Liver (tissue), 9 donors: Measurements from ENCODE around the gene C1R. TPM values are rescaled to one million over a fixed set of nuclear protein-coding genes. Genes with fewer than 3 reads are reported as not detected.

Experiments
- DNase-seq: peaks from one replicate; pipeline ENCODE4 v3.0.0-alpha.2; 2017; ENCODE audit warnings: low spot score
- H3K27ac ChIP-seq, 2 donors: one replicate each; pipeline ENCODE4 v1.7.0; 2013; ENCODE audit warnings: inconsistent platforms in 2 of 2, low read length in 2 of 2, control low read depth in 1 of 2, low read depth in 1 of 2, mild to moderate bottlenecking in 1 of 2
- H3K27me3 ChIP-seq, 4 donors: one replicate each; pipeline versions ENCODE4 v1.6.1 to v1.7.0; 2013; ENCODE audit warnings: low read length in 3 of 4, inconsistent platforms in 1 of 4, mild to moderate bottlenecking in 1 of 4, moderate library complexity in 1 of 4; ENCODE audit not compliant: control insufficient read depth in 4 of 4, insufficient read depth in 4 of 4
- H3K36me3 ChIP-seq, 4 donors: one replicate each; pipeline versions ENCODE4 v1.6.1 to v1.7.0; 2013; ENCODE audit warnings: low read length in 3 of 4, mild to moderate bottlenecking in 3 of 4, low read depth in 1 of 4, moderate library complexity in 1 of 4; ENCODE audit not compliant: control insufficient read depth in 4 of 4, insufficient read depth in 3 of 4
- H3K4me1 ChIP-seq, 4 donors: one replicate each; pipeline versions ENCODE4 v1.6.1 to v1.7.0; 2013; ENCODE audit warnings: low read length in 3 of 4, mild to moderate bottlenecking in 3 of 4, moderate library complexity in 1 of 4; ENCODE audit not compliant: control insufficient read depth in 4 of 4, insufficient read depth in 4 of 4
- H3K4me3 ChIP-seq, 3 donors: one replicate each; pipeline versions ENCODE4 v1.6.1 to v1.7.0; 2013; ENCODE audit warnings: low read length in 3 of 3, control low read depth in 1 of 3, low read depth in 1 of 3, mild to moderate bottlenecking in 1 of 3
- H3K9ac ChIP-seq, 2 donors: one replicate each; pipeline ENCODE4 v1.7.0; 2013; ENCODE audit warnings: low read length in 2 of 2, mild to moderate bottlenecking in 2 of 2, moderate library complexity in 2 of 2, control low read depth in 1 of 2, low read depth in 1 of 2
- H3K9me3 ChIP-seq, 4 donors: one replicate each; pipeline versions ENCODE4 v1.6.1 to v1.7.0; 2013; ENCODE audit warnings: low read length in 3 of 4; ENCODE audit not compliant: control insufficient read depth in 4 of 4
- ATF3 ChIP-seq: IDR thresholded peaks from 2 replicates; pipeline ENCODE4 v1.6.1; 2016; ENCODE audit warnings: antibody characterized with exemption
- CTCF ChIP-seq: fragments of 150-350 bp; IDR thresholded peaks from 2 replicates; pipeline ENCODE4 v1.5.1; 2017; ENCODE audit warnings: improper control_type of control experiment, low read depth, low read length; ENCODE audit not compliant: missing input control
- EGR1 ChIP-seq, 2 donors: IDR thresholded peaks; 2 replicates each; pipeline ENCODE4 v1.6.1; 2016 to 2018; ENCODE audit warnings: antibody characterized with exemption in 2 of 2, low read depth in 2 of 2
- FOXA1 ChIP-seq: IDR thresholded peaks from 2 replicates; pipeline ENCODE4 v1.6.1; 2016; ENCODE audit warnings: antibody characterized with exemption
- FOXA2 ChIP-seq: IDR thresholded peaks from 2 replicates; pipeline ENCODE4 v1.6.1; 2016; ENCODE audit warnings: antibody characterized with exemption
- GABPA ChIP-seq, 2 donors: IDR thresholded peaks in 1 of 2; conservative IDR thresholded peaks in 1 of 2; 2 replicates each; pipeline ENCODE4 v1.6.1; 2016; ENCODE audit warnings: antibody characterized with exemption in 2 of 2, mild to moderate bottlenecking in 1 of 2, moderate library complexity in 1 of 2
- HNF4A ChIP-seq, 2 donors: conservative IDR thresholded peaks; 2 replicates each; pipeline ENCODE4 v1.6.1; 2016; ENCODE audit warnings: antibody characterized with exemption in 2 of 2, mild to moderate bottlenecking in 2 of 2
- HNF4G ChIP-seq: IDR thresholded peaks from 2 replicates; pipeline ENCODE4 v1.6.1; 2016; ENCODE audit warnings: antibody characterized with exemption
- JUND ChIP-seq, 2 donors: IDR thresholded peaks; 2 replicates each; pipeline ENCODE4 v1.6.1; 2016; ENCODE audit warnings: antibody characterized with exemption in 2 of 2
- MAX ChIP-seq: IDR thresholded peaks from 2 replicates; pipeline ENCODE4 v1.6.1; 2016; ENCODE audit warnings: antibody characterized with exemption
- NR2F2 ChIP-seq: IDR thresholded peaks from 2 replicates; pipeline ENCODE4 v1.6.1; 2016; ENCODE audit warnings: antibody characterized with exemption
- RAD21 ChIP-seq, 2 donors: IDR thresholded peaks; 2 replicates each; pipeline ENCODE4 v1.6.1; 2016; ENCODE audit warnings: antibody characterized with exemption in 2 of 2, mild to moderate bottlenecking in 2 of 2
- REST ChIP-seq: IDR thresholded peaks from 2 replicates; pipeline ENCODE4 v1.6.1; 2016; ENCODE audit warnings: antibody characterized with exemption, mild to moderate bottlenecking
- RXRA ChIP-seq, 2 donors: IDR thresholded peaks; 2 replicates each; pipeline ENCODE4 v1.6.1; 2017 to 2018; ENCODE audit warnings: antibody characterized with exemption in 2 of 2, mild to moderate bottlenecking in 1 of 2
- SP1 ChIP-seq: IDR thresholded peaks from 2 replicates; pipeline ENCODE4 v1.6.1; 2018; ENCODE audit warnings: antibody characterized with exemption, mild to moderate bottlenecking
- TAF1 ChIP-seq: conservative IDR thresholded peaks from 2 replicates; pipeline ENCODE4 v1.6.1; 2016; ENCODE audit warnings: antibody characterized with exemption, mild to moderate bottlenecking
- YY1 ChIP-seq: IDR thresholded peaks from 2 replicates; pipeline ENCODE4 v1.6.1; 2016; ENCODE audit warnings: antibody characterized with exemption, mild to moderate bottlenecking
- ZBTB33 ChIP-seq: IDR thresholded peaks from 2 replicates; pipeline ENCODE4 v1.6.1; 2016; ENCODE audit warnings: antibody characterized with exemption
- WGBS: extraction: QIAGEN DNeasy Blood & Tissue Kit; methylation state at CpG from one replicate; pipeline ENCODE4 v1.1.7; 2013; 5-methylcytosine and 5-hydroxymethylcytosine counted together
- polyA plus RNA-seq, 2 donors: library from polyadenylated mRNA; stranded (reverse) in 1 of 2; unstranded in 1 of 2; fragments of 200-250 nt in 1 of 2; fragments of >200 nt in 1 of 2; fragmentation: Nextera tagmentation in 1 of 2; extraction: Ambion mirVana in 1 of 2; gene quantifications; one replicate each; pipeline versions ENCODE4 v1.2.1 to v1.2.3, GENCODE V29; 2013 to 2015
- total RNA-seq, 2 donors: library from RNA; depleted of rRNA; stranded (reverse); fragments of >200 nt; gene quantifications; one replicate each; pipeline ENCODE4 v1.2.3, GENCODE V29; 2014
- donor health status: healthy.
- donor health status: healthy.
- donor health status: healthy.
- donor health status: healthy.
- donor health status: healthy.

Gene C1R
- total and polyA plus RNA-seq, 4 donors = 211 to 1,822 (median 1,153) TPM

- H3K4me1 ChIP-seq = peaks cover 1 to 60% (median 42%) of the 10 kb centered on the region in 4 donors
- 36% methylated on average over 17 of the region's 17 CpGs for WGBS
- peak overlapping the region; percentile 57 to 88 (median 80) for H3K4me3 ChIP-seq
- TF ChIP-seq RAD21 (IDR thresholded peaks at IDR 0.05) (no peak), HNF4G (peak; percentile 43), CTCF (no peak), TAF1 (peak; percentile 41), YY1 (peak; percentile 57), ATF3 (no peak), JUND (IDR thresholded peaks at IDR 0.05) (peak in 1 of 2 donors; percentile 26), SP1 (no peak), REST (peak; percentile 32), RXRA (IDR thresholded peaks at IDR 0.05) (peak; percentile 48 to 82), FOXA2 (no peak), FOXA1 (no peak), ZBTB33 (no peak), MAX (peak; percentile 48), GABPA (IDR thresholded peaks at IDR 0.05 in 1 of 2, conservative IDR thresholded peaks at IDR 0.05 in 1 of 2) (no peak), NR2F2 (no peak), EGR1 (IDR thresholded peaks at IDR 0.05; ENCODE audit: low read depth in 2 of 2) (peak in 1 of 2 donors; percentile 15), HNF4A (conservative IDR thresholded peaks at IDR 0.05) (peak; percentile 92 to 95)
- H3K9me3 ChIP-seq = no peaks in the 10 kb centered on the region
- peak overlapping the region; percentile 83 to 89 for H3K27ac ChIP-seq
- peak; percentile 57 for DNase-seq
- no peaks in the 10 kb centered on the region for H3K36me3 ChIP-seq
- H3K27me3 ChIP-seq = no peaks in the 10 kb centered on the region
- peak overlapping the region; percentile 12 to 64 for H3K9ac ChIP-seq
Observed at GRCh38 chr12:7127916-7128626, 35.8 kb upstream of the C1R start.
